Lower leg skin (tissue), 3 donors: Measurements from ENCODE around the gene PDE6A.

Experiments
- POLR2A ChIP-seq, 2 donors: fragments of 450-650 bp; IDR thresholded peaks; one replicate each; pipeline ENCODE4 v1.6.1; 2016 to 2017; ENCODE audit warnings: antibody characterized with exemption in 2 of 2, mild to moderate bottlenecking in 1 of 2, moderate library complexity in 1 of 2
- TF ChIP-seq, protein P1 (sequence below), 3 donors: fragments of 450-650 bp; IDR thresholded peaks; one replicate each; pipeline ENCODE4 v1.5.1; 2016; ENCODE audit warnings: antibody characterized with exemption in 3 of 3, mild to moderate bottlenecking in 3 of 3, moderate library complexity in 2 of 3

DNA sequence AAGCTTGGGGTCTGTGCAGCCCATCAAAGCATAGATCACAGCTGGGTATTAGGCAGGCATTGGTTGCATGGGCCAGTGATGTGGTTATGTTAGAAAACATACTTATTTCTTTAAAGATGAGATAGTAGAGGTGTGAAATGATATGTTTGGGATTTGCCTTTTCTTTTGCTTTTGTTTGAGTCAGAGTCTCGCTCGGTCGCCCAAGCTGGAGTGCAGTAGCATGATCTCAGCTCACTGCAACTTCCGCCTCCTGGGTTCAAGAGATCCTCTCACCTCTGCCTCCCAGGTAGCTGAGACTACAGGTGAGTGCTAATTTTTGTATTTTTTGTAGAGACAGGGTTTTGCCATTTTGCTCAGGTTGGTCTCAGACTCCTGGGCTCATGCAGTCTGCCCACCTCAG lies 84.8 kb downstream of the PDE6A start:
- TF ChIP-seq, protein P1, sequence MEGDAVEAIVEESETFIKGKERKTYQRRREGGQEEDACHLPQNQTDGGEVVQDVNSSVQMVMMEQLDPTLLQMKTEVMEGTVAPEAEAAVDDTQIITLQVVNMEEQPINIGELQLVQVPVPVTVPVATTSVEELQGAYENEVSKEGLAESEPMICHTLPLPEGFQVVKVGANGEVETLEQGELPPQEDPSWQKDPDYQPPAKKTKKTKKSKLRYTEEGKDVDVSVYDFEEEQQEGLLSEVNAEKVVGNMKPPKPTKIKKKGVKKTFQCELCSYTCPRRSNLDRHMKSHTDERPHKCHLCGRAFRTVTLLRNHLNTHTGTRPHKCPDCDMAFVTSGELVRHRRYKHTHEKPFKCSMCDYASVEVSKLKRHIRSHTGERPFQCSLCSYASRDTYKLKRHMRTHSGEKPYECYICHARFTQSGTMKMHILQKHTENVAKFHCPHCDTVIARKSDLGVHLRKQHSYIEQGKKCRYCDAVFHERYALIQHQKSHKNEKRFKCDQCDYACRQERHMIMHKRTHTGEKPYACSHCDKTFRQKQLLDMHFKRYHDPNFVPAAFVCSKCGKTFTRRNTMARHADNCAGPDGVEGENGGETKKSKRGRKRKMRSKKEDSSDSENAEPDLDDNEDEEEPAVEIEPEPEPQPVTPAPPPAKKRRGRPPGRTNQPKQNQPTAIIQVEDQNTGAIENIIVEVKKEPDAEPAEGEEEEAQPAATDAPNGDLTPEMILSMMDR (IDR thresholded peaks at IDR 0.05), result no peak
- TF ChIP-seq POLR2A (IDR thresholded peaks at IDR 0.05), result no peak
